ENCODE measurements around the gene PISD.

Gene PISD

DNA sequence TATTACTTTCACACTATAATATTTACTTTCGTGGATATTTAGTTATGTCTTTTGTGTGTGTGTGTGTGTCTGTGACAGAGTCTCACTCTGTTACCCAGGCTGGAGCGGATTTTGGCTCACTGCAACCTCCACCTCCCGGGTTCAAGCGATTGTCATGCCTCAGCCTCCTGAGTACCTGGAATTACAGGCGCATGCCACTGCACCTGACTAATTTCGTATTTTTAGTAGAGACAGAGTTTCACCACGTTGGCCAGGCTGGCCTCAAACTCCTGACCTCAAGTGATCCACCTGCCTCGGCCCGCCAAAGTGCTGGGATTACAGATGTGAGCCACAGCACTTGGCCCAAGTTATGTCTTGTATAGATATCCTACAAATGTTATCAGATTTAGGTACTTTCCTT, 9.9 kb downstream of the PISD start:
- no peak for DNase-seq

- DNase-seq: no peak
Observed at GRCh38 chr22:31651664-31652063, 10.4 kb downstream of the PISD start.

DNA sequence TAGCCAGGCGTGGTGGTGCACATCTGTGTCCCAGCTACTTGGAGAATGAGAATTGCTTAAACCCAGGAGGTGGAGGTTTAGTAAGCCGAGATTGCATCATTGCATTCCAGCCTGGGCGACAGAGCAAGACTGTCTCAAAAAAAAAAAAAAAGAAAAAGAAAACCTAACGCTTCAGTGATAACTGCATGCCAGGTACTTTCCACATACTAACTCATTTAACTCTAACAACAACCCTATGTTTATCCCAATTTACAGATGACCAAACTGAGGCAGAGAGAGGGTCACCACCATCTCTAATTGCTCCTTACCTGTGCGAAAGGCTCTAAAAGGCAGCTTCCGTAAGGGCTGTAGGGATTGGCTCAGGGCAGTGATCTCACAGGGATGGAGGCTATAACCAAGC, 11.6 kb downstream of the PISD start:
- DNase-seq: no peak

GRCh38 chr22:31647523-31648320, 14.3 kb downstream of the PISD start:
- DNase-seq: no peak

- DNase-seq: no peak
Observed at GRCh38 chr22:31647066-31647465, 14.9 kb downstream of the PISD start.

- no peak for DNase-seq
Observed at GRCh38 chr22:31646186-31647019, 15.6 kb downstream of the PISD start.

DNA sequence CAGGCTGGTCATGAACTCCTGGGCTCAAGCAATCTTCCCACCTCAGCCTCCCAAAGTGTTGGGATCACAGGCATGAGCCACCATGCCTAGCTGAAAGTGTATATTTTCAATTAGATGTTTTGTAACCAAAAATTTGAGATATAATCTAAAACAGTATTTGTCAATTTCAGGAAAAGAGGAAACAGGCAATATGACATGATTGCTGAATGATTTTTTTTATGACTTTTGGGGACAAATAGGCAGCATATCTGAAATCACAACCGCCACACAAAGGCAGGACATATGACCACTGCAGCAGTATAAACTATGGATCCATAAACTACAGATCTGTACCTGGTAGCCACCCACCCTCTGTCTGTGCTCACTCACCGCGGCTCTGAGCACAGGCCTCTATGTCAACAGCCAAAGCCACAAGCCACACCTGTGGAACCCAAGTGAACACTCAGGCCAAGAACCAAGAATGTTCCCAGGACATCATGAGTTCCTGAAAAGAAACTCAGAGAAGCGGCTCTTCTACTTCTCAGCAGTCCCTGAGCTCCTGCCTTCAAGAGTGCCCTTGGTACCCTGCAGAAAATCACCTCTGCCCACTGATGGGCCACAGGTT, 22.5 kb downstream of the PISD start:
- no peak for DNase-seq

DNA sequence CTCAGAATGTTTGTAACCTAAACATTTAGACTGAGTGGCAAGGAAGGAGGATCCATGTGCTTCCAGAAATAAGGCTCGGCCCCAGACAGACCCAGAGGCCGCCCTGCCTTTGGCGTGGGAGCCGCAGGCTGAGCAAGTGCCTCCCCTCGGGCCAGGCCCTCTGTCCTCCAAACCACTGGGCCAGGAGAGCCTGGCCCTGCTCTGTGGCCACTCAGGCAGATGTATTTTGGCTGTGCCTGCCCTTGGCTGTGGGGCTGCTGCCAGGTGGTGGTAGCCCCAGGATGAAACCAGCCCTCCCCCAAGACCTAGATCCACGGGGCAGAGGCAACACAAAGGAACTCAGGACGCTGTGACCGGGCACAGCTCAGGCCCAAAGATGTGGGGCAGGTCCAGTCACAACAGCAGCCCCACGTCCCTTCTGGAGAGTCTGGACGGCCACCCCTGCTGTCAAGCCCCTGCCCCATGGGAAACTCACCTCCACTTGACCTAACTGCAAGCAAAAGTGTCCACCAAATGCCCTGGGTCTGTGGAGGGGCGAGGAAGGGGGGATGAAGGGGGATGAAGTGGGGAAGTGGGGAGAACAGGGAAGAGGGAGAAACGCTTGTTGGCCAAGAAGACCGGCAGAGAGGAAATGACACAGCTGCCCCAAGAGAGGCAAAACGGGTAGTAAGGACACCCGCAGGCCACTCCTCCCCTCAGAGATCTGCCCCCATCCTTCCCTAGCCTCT, 24.0 kb downstream of the PISD start:
- peak; percentile 59 for DNase-seq

- peak; percentile 20 for DNase-seq
Observed at GRCh38 chr22:31637447-31637890, 24.5 kb downstream of the PISD start.

GRCh38 chr22:31635638-31636306, 26.2 kb downstream of the PISD start:
- DNase-seq: no peak

DNA sequence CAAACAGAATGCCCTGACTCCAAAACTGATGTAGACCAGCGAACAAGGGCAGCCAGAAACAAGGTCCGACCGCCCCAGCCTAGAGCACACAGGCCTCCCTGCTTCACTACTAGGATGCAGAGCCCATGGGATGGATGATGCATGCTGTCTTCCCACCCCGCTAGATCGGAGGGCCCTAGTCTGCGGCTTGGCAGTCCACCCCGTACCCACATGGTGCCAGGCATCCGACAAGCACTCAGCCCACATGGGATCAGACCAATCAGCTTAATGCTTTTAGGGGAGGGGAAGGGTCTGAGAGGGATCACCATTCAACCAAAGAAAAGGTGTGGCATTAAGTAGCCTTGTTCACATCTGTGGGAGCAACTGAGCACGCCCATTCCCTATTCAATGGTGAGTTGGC, 30.6 kb downstream of the PISD start:
- DNase-seq: no peak

- peak; percentile 72 for DNase-seq
Observed at GRCh38 chr22:31630331-31631329, 31.4 kb downstream of the PISD start.

- DNase-seq: no peak
Observed at GRCh38 chr22:31629741-31630184, 32.3 kb downstream of the PISD start.

DNA sequence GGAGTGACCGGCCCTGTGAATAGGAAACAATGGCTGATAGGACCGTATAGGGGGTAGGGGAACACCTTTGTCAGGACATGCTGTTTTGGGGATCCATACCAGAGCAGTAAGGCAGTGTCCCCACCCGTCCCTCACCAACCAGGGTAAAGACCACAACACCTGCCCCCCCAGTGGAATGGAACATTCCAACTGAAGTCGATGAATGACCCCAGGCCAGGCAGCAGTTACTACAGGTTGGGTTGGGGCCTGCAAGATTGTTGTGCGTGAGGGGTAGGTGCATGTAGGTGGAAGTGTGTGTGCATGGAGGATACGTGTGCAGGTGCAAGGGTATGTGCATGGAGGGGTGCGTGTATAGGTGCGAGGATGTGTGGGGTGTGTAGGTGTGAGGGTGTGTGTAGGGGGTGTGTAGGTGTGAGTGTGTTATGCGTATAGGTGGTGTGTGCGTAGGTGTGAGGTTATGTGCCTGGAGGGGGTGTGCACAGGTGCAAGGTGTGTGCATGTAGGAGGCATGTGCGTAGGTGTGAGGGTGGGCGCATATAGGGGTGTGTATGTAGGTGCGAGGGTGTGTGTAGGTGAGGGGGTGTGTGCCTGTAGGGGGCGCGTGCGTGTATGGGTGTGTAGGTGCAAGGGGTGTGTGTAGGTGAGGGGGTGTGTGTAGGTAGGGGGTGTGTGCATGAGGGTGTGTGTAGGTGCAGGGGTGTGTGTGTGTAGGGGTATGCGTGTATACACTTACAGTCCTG, 32.9 kb downstream of the PISD start:
- no peak for DNase-seq

DNA sequence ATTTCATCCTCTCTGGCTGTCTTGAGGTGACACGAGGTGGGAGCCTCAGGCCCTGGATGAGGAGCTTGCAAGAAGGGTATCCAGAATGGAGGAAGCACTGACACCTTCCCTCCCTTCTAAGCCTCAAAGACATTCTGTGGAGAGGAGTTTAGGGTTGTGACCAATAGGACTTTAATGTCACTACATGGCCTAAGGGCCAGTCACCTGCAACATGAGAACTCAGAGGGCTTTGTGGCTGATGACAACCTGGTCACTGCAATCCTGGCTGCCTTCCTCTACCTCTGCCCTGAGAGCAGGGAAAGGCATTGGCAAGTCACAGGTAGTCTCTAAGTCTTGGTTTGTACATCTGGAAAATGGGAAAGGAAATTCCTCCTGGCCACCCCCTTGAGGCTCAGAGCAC, 33.7 kb downstream of the PISD start:
- no peak for DNase-seq

DNA sequence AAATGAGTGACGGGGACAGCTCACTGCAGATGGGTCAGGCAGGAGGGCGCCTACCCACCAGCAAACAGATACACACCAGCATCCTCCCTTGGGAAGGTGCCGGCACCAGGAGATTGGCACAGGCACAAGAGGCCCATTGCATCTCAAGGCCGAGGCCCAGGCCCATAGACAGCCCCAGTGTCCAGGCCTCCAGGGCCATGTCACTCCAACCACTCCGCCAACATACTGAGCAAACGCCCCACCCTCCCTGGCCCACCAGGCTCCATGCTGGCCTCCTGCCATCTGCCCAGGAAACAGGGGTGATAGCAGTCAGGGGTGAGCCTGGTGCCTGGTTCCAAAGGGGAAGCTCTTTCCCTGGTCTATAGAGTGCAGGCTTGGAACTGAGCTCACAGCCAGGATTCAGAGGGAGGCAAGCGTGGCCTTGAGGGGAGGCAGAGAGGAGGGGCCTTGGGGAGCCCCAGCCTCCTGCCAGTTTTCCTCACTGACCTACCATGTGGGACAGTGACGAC, 34.7 kb downstream of the PISD start:
- no peak for DNase-seq

GRCh38 chr22:31626427-31627150, 35.4 kb downstream of the PISD start:
- no peak for DNase-seq

DNA sequence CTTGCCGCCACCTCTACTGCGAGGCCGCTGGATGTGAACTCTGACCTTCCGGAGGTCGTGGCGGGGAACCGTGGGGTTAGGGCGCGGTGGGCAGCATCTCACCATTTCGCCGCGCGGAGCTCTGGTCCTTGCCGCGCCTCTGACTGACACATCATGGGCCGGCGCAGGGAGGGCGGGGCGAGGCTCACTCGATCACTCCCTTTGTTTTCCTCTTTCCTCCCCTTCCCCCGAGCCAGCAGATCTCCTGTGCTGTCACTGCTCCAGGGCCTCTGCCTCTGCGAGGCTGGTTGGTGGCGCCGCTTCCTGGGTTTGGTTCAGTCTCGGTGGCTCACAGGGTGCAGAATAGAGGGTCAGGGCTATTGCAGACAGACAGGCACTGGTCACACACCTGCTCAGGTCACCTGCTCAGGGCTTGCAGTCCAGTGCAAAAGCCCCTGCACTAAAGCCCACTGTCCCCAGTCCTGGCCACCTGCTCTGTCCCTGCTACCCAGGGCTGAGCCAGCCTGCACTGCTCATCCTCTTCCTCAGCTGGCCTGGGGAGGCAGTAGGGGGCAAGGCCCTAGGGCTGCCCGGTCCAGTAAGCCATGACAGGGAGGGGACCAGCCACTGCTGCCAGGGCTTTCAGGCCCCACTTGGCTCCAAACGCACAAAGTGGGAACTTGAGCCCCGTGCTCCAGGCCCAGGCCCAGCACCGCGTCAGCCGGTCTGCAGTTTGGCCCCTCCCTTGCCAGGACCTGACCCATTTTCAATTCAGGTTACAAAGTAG, 36.2 kb downstream of the PISD start:
- no peak for DNase-seq

- DNase-seq: no peak
Observed at GRCh38 chr22:31625257-31625640, 36.8 kb downstream of the PISD start.
